Measurements from ENCODE around the gene KLHDC8B.

The KLHDC8B gene

GRCh38 chr3:49171119-49171774, at the start of gene KLHDC8B:
Gene KLHDC8B, plus strand, starts transcription at chr3:49171598. Its CDS starts 1,172 bp downstream, at chr3:49172770.
- peak; percentile 52 to 78 (median 70) for DNase-seq

- DNase-seq = no peak
Observed at GRCh38 chr3:49122022-49122421, 49.4 kb upstream of the KLHDC8B start.

GRCh38 chr3:49122451-49122850, 48.9 kb upstream of the KLHDC8B start:
- DNase-seq = no peak

GRCh38 chr3:49122886-49123545, 48.4 kb upstream of the KLHDC8B start:
- no peak for DNase-seq

GRCh38 chr3:49123687-49124086, 47.7 kb upstream of the KLHDC8B start:
- DNase-seq = no peak

GRCh38 chr3:49124203-49124602, 47.2 kb upstream of the KLHDC8B start:
- no peak for DNase-seq

- no peak for DNase-seq
Observed at GRCh38 chr3:49124991-49125670, 46.3 kb upstream of the KLHDC8B start.

- DNase-seq = no peak
Observed at GRCh38 chr3:49131040-49131439, 40.4 kb upstream of the KLHDC8B start.

GRCh38 chr3:49131576-49131975, 39.8 kb upstream of the KLHDC8B start:
- DNase-seq = no peak

GRCh38 chr3:49132073-49132436, 39.3 kb upstream of the KLHDC8B start:
- no peak for DNase-seq

- DNase-seq = no peak
Observed at GRCh38 chr3:49132437-49133225, 38.8 kb upstream of the KLHDC8B start, which contains the start of gene LAMB2. Gene LAMB2, minus strand, starts transcription at chr3:49133050. Its CDS starts 183 bp downstream, at chr3:49132867.

- no peak for DNase-seq
Observed at GRCh38 chr3:49133226-49133951, 38.0 kb upstream of the KLHDC8B start.

- DNase-seq = no peak
Observed at GRCh38 chr3:49134471-49135265, 36.7 kb upstream of the KLHDC8B start.

- DNase-seq = no peak
Observed at GRCh38 chr3:49135499-49135898, 35.9 kb upstream of the KLHDC8B start.

- no peak for DNase-seq
Observed at GRCh38 chr3:49140080-49140479, 31.3 kb upstream of the KLHDC8B start.

GRCh38 chr3:49148159-49148558, 23.2 kb upstream of the KLHDC8B start:
- no peak for DNase-seq

- no peak for DNase-seq
Observed at GRCh38 chr3:49151610-49152009, 19.8 kb upstream of the KLHDC8B start.

GRCh38 chr3:49153349-49153912, 18.0 kb upstream of the KLHDC8B start:
- DNase-seq = no peak

- DNase-seq = no peak
Observed at GRCh38 chr3:49157289-49157688, 14.1 kb upstream of the KLHDC8B start.

- peak in 2 of 4 experiments; percentile 11 to 53 for DNase-seq
Observed at GRCh38 chr3:49158103-49158709, 13.2 kb upstream of the KLHDC8B start.

GRCh38 chr3:49158792-49159191, 12.6 kb upstream of the KLHDC8B start:
- DNase-seq = no peak
